Tibial nerve (tissue), 4 donors: Measurements from ENCODE around the gene CHN2.

Experiments used
- CTCF ChIP-seq, 5 experiments: fragments of 200-600 bp in 3 of 5; fragments of 450-650 bp in 2 of 5; sonication (generic) in 3 of 5; IDR thresholded peaks; one replicate each; pipeline ENCODE4 v1.5.1; 2016 to 2019; ENCODE audit warnings: antibody characterized with exemption in 5 of 5, mild to moderate bottlenecking in 3 of 5, moderate library complexity in 2 of 5
- EP300 ChIP-seq, 2 donors: sonication (generic); formaldehyde crosslinking; IDR thresholded peaks; one replicate each; pipeline ENCODE4 v1.6.1; 2017; ENCODE audit warnings: antibody characterized with exemption in 2 of 2, mild to moderate bottlenecking in 1 of 2
- POLR2A ChIP-seq, 2 donors: fragments of 450-650 bp; IDR thresholded peaks; one replicate each; pipeline ENCODE4 v1.6.1; 2017; ENCODE audit warnings: antibody characterized with exemption in 2 of 2, mild to moderate bottlenecking in 2 of 2, moderate library complexity in 2 of 2

- no peak for TF ChIP-seq POLR2A (IDR thresholded peaks at IDR 0.05)
- TF ChIP-seq CTCF (IDR thresholded peaks at IDR 0.05): no peak
- TF ChIP-seq EP300 (IDR thresholded peaks at IDR 0.05): no peak
These were observed 22.5 kb downstream of the CHN2 start for GRCh38 chr7:29217113-29217512.
